ENCODE measurements around the gene TRMT61A.

The TRMT61A gene

GRCh38 chr14:103548463-103549351 lies 19.7 kb downstream of the TRMT61A start:
- DNase-seq (ENCODE audit: low read depth) = no peak

- no peak for DNase-seq (ENCODE audit: low read depth)
These were observed 20.6 kb downstream of the TRMT61A start for GRCh38 chr14:103549361-103550311.

GRCh38 chr14:103550451-103551337 lies 21.7 kb downstream of the TRMT61A start:
- no peak for DNase-seq (ENCODE audit: low read depth)

- DNase-seq (ENCODE audit: low read depth) = no peak
These were observed 22.4 kb downstream of the TRMT61A start for GRCh38 chr14:103551338-103551762.

DNA sequence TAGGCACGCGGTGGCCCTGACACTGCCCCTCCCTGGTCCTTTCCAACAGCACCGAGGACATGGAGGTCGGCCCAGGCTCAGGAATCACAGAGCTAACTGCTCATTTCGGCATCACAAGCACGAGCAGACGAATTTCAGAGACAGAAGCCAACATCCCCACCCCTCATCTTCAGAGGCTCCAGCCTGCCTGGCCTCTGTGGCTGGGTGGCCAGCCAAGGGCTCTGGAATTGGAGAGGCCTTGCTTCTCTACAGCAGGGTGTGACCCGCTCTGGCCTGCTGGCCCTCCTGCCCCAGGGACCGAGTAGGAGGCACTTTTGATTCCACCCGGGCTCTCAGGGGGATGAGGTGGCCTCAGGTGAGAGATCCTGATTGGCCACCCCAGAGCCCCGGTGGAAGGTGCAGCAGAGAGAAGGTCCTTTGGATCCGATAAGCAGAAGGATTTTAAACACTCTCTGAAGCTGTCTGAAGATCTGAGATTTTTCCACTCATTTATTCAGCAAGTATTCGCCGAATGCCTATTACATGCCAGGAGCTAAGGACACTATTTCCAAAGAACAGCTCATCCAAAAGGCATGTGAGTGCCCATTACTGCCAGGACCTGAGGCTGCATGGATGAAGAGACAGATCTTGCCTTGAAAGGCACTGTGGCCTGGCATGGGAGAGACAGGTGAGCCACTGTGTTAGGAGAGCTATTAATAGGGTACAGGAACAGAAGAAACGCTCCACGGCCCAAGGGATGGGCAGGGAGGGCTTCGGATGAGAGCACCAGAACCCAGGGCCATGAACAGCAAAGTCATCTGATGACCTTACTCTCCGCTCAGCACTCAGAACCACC lies 23.2 kb downstream of the TRMT61A start:
- no peak for DNase-seq (ENCODE audit: low read depth)

DNA sequence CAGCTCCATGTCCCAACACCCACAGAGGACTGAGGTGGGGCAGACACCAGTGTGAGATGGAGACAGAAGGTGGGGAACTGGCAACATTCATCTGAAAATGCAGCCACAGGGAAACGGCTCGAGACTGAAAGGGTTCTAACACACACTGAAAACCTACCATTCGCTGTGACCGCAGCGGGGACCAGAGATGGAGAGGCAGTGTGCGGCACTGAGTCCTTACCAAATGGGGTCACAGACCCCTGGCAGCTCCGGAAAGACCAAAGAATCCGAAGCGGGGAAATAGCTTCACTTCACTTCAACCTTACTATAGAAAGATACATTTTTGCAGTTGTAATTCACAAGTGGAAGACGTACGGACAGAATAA lies 23.8 kb downstream of the TRMT61A start:
- no peak for DNase-seq (ENCODE audit: low read depth)

DNA sequence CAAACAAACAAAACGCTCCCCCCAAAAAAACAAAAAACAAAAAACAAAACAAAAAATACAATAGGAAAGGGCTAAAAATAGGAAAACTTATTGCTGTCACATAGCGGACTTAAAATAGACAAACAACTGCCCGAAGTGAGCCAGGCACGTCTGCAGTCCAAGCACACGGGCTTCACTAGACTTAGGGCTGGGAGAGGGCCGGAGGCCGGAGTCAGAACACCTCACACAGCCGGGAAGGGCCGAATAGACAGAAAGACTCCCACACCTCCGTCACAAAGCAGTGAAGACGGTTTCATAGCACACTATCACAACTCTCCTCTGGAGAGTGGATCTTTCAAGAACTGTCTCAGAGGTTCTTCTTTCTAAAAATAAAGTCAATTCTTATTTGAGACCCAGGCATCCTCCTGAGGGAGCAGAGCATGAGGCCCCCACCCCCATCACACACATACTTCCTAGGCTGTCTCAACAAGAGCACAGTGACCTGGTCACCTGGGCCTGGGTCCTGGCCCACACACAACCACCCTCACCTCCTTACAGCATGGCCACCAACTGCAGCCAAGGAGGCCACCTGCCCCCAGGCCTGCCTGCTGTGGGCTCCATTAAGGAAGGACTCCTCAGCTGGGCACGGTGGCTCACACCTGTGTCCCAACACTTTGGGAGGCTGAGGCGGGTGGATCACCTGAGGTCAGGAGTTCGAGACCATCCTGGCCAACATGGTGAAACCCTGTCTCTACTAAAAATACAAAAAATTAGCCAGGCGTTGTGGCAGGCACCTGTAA lies 26.8 kb downstream of the TRMT61A start:
- no peak for DNase-seq (ENCODE audit: low read depth)

DNA sequence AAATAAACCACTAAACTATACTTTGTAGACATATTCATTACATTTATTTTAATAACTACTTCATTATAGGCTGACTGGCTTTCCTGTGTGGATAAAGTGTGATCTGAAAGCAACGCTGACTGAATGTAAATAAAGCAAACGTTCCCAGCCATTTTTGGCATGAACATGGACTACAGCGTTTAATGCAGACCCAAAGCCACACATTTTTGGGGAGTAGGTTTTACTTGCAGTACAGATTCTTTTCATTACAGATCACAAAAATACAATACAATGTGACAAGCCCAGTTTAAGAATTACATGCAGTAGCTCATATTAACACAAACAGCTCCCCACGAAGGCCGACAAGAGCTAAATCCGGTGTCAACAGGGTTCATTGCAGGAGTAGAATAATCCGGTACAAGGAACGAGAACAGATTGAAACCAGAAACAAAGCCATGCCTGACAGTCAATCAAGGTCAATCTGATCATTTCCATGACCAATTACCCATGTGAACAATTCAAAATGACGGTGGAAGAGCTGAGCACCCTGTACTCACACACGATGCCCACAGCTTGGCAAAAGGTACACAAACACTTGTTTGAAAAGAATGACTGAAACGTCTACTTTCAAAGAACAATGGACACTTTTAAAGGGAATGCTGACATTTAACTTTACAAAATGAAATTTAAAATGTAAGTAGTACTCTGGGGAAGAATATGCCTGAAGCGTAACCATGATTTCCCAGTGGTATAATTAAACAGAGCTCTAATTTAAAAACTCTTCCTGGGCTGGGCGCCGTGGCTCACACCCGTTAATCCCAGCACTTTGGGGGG lies 28.2 kb downstream of the TRMT61A start:
- DNase-seq (ENCODE audit: low read depth) = no peak

DNA sequence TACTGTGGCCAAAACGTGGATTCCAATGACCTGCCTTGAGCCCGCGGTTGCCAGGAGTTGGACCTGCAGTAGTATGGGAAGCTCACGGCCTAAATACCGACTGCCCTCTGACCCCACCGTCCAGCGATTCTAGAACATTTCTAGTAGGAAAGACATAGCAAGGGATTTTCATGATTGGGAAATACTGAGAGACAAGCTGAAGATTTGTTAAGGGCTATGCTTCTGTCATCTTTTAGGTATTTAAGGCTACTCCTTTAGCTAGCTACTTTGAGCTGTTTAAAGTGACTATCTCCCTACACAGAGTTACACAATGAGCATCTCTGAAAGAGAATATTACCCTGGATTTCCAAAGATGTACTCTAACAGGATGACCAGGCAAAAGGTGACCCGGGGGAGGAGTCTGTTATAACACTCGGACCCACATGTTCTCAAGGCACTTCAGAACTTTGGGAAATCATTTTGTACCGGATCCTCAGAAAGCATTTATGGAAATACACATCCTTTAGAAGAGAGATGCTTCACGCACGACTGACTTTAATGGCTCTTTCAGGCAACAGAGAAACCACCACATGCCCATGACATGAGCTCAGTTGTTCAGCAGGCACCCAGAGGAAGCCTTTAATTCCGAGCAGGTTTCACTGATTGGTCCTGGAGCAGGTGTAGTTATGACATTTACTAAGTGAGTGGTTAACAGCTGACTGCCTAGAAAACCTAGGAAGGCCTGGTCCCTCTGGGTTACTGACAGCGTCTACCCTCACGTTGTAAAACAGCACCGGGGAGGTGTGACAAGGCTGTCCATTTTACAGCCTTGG lies 29.3 kb downstream of the TRMT61A start:
- peak; percentile 41 for DNase-seq (ENCODE audit: low read depth)

DNA sequence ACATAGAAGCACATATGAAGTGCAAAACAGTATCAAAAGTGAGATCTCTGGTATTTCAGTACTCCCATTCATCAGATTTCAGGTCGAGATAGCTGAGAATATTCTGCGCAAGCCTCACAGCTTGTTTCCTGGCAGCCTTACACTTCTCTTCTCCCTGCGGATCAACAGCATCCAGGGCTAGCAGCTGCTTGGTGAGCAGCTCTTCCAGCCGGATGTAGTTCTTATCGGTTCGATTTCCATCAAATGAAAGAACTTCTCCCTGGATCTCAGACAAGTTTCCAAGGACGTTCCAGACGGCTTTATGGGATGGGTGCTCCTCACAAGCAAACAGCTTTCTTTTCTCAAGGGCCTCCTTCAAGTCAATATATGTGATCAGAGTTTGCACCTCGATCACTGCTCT lies 30.8 kb downstream of the TRMT61A start:
- no peak for DNase-seq (ENCODE audit: low read depth)

DNA sequence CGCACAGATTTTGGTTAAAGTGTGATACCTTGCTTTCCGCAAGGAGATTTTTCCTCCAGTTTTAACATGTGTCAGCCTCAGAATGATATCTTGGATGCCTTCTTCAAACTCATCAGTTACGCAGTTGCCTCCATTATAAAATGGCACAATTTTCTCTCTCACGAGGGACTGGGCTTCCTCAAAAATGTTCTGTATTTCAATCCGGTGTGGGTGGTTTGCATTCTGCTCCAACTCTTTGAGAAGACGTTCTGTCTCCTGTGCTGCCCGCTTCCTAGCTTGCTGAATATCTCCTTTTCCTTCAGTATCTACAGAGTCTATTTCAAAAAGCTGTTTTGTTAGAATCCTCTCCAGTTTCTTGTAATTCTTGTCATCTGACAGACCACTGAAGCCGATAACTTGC lies 31.7 kb downstream of the TRMT61A start:
- no peak for DNase-seq (ENCODE audit: low read depth)

DNA sequence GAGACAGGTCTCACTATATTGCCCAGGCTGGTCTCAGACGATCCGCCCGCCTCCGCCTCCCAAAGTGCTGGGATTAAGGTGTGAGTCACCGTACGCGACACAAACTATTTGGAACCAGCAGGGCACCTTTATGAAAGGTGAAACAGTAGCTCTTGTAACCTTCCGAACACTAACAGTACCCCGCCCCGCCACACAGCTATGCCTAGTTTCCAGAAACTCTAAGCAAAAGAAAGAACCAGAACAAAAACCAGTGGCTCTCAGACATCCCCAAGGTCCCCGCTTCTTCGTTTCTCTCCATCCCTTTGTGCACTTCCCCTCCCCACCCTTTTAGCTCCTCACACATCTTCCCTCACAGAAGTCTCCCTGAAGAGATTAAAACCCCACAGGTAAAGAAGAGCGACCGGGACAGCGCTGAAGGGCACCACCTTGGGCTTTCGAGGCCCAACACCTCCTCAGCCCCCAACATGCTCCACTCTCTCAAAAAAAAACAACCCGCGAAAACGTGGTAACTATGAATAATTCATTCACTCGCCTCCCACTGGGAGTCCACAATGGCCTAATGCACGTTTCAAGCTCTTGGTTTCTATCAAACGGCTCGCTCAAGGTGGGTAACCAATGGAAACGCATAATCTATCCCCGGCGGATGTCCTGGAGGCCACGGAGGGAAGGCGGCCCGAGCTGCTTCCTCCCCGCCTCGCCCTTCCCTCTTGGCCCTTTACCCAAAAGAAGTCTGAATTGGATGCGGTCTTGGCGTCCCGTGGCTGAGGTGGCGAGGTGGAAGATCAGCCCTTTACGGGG lies 32.6 kb downstream of the TRMT61A start:
- no peak for DNase-seq (ENCODE audit: low read depth)

- no peak for DNase-seq (ENCODE audit: low read depth)
These were observed 33.1 kb downstream of the TRMT61A start for GRCh38 chr14:103562179-103562428.

DNA sequence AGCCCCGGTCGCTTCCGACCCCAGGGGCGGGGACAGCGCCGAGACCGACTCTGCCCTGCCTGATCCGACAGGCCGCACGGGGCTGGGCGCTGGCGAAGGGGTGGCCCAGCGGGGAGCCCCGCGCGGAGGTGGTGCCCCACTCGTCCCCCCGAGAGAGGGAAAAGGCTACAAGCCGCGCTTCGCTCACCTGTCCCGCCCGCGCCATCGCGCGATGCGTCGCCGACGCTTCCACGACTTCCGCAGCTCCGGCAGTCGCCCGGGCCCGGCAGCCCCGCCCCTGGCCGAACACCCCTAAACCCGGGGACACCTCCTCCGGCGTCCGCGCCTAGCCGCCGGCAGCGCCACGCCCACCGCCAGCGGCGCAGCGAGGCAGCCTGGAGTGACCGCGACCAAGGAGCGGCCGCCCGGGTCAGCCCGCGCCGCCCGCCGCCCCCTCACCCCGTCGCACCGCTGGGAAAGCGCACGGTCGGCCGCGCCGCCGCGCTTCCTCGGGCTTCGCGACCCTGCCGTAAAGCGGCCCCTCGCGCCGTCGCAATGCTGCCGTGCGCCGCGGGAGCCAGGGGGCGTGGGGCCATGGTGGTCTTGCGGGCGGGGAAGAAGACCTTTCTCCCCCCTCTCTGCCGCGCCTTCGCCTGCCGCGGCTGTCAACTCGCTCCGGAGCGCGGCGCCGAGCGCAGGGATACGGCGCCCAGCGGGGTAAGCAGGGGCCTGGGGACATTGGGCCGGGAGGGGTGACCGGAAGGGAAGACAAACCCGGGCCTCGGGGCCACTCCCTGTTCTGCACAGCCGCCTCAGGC lies 33.6 kb downstream of the TRMT61A start, which contains the start of the genes BAG5 and COA8:
Gene BAG5 (minus strand): TSS at position 229 of the 797 bp plus-strand sequence. CDS start 1,493 bp downstream, outside the sequence.
Gene COA8 (plus strand): TSS at position 532 of the 797 bp plus-strand sequence. CDS start 42 bp downstream, at position 574.
- DNase-seq (ENCODE audit: low read depth) = no peak

DNA sequence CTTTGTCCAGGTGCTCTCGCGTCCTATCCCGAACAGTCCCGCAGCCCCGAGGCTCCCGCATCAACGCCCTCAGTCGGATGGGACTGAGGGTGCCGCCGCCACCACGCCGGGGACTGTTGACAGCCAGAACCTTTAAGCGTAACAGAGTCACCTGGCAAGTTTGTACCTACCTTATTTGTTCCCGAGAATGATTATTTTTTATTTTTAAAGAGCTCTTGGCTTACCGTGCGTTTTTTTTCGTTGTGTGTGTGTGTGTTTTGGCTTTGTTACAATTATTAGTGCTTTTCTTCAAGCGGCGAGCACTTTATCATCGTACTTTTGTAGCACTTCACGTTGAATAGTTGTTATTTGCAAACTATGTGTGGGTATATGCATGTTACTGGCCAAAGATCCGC lies 34.2 kb downstream of the TRMT61A start:
- DNase-seq (ENCODE audit: low read depth) = no peak

- no peak for DNase-seq (ENCODE audit: low read depth)
These were observed 35.0 kb downstream of the TRMT61A start for GRCh38 chr14:103563844-103564505.

Data from non-pigmented ciliary epithelial cell (primary cell).